HepG2 (cell line): Measurements from ENCODE around the gene RTEL1. TPM values are rescaled to one million over a fixed set of nuclear protein-coding genes. Genes with fewer than 3 reads are reported as not detected.

Experiments used
- CCDC6 ChIP-seq: sonication (generic); formaldehyde crosslinking; IDR thresholded peaks from 2 replicates; pipeline ENCODE4 v1.8.1; 2022; ENCODE audit warnings: mild to moderate bottlenecking, missing genetic modification reagents, moderate library complexity
- ELF1 ChIP-seq: sonication (generic); formaldehyde crosslinking; IDR thresholded peaks from 2 replicates; pipeline ENCODE4 v1.4.0; 2020; ENCODE audit warnings: missing genetic modification reagents
- HIVEP1 ChIP-seq: sonication (generic); formaldehyde crosslinking; IDR thresholded peaks from 2 replicates; pipeline ENCODE4 v1.4.0; 2020; ENCODE audit warnings: mild to moderate bottlenecking, missing genetic modification reagents
- KAT7 ChIP-seq: IDR thresholded peaks from 2 replicates; pipeline ENCODE4 v1.6.1; 2018; ENCODE audit warnings: borderline replicate concordance, missing compliant biosample characterization
- MED13 ChIP-seq: sonication (generic); formaldehyde crosslinking; IDR thresholded peaks from 2 replicates; pipeline ENCODE4 v1.5.0; 2020; ENCODE audit warnings: missing genetic modification reagents
- NFE2 ChIP-seq: sonication (generic); formaldehyde crosslinking; IDR thresholded peaks from 2 replicates; pipeline ENCODE4 v1.4.0; 2020; ENCODE audit warnings: missing genetic modification reagents
- NR2C2 ChIP-seq: sonication (generic); formaldehyde crosslinking; IDR thresholded peaks from 2 replicates; pipeline ENCODE4 v1.4.0; 2020; ENCODE audit warnings: missing genetic modification reagents, mild to moderate bottlenecking, moderate library complexity, borderline replicate concordance
- PHF21A ChIP-seq: sonication (generic); formaldehyde crosslinking; IDR thresholded peaks from 2 replicates; pipeline ENCODE4 v1.5.0; 2020; ENCODE audit warnings: mild to moderate bottlenecking, missing genetic modification reagents
- POLR2AphosphoS2 ChIP-seq: IDR thresholded peaks from 2 replicates; pipeline ENCODE4 v1.6.1; 2011; ENCODE audit warnings: low read depth, low read length, improper control_type of control experiment
- PPARG ChIP-seq: conservative IDR thresholded peaks from 2 replicates; pipeline ENCODE4 v1.6.1; 2016; ENCODE audit warnings: missing biosample characterization, missing genetic modification reagents
- SRSF9 ChIP-seq: fragments of 200-400 bp; formaldehyde crosslinking; IDR thresholded peaks from 2 replicates; pipeline ENCODE4 v1.6.1; 2018; ENCODE audit warnings: borderline replicate concordance, mild to moderate bottlenecking, low read depth, low read length; ENCODE audit not compliant: insufficient read depth, poor library complexity, severe bottlenecking
- ZNF3 ChIP-seq: IDR thresholded peaks from 2 replicates; pipeline ENCODE4 v1.7.0; 2017; ENCODE audit warnings: inconsistent platforms
- ZNF550 ChIP-seq: sonication (generic); formaldehyde crosslinking; IDR thresholded peaks from 2 replicates; pipeline ENCODE4 v1.4.0; 2020; ENCODE audit warnings: mild to moderate bottlenecking, missing genetic modification reagents, borderline replicate concordance
- ZNF616 ChIP-seq: sonication (generic); formaldehyde crosslinking; IDR thresholded peaks from 2 replicates; pipeline ENCODE4 v1.5.0; 2020; ENCODE audit warnings: low read depth, mild to moderate bottlenecking, missing genetic modification reagents
- polyA plus RNA-seq, 8 experiments: library from polyadenylated mRNA; depleted of rRNA in 3 of 8; stranded (reverse) in 7 of 8; unstranded in 1 of 8; fragments of >200 nt; fragmentation: Illumina TruSeq in 4 of 8; extraction: Trizol in 4 of 8; gene quantifications; 2 replicates each; pipeline versions ENCODE4 v1.2.1 to v1.2.3, GENCODE V29; 2011 to 2016; ENCODE audit warnings: low read depth in 4 of 8, missing spikeins in 1 of 8, mixed read lengths in 1 of 8; ENCODE audit not compliant: insufficient read depth in 1 of 8
- total RNA-seq, 5 experiments: library from RNA; depleted of rRNA; stranded (reverse); fragments of >200 nt; fragmentation: Illumina TruSeq; extraction: Trizol; gene quantifications; 2 replicates each; pipeline ENCODE4 v1.2.3, GENCODE V29; 2016; ENCODE audit warnings: low read depth in 1 of 5
- TF ChIP-seq, protein P1 (sequence below): sonication (generic); formaldehyde crosslinking; IDR thresholded peaks from 2 replicates; pipeline ENCODE4 v1.5.0; 2020; ENCODE audit warnings: missing genetic modification reagents
- TF ChIP-seq, protein P2 (sequence below), 2 experiments: sonication (generic) in 1 of 2; formaldehyde crosslinking in 1 of 2; IDR thresholded peaks; 2 replicates each; pipeline versions ENCODE4 v1.4.0 to v1.6.1; 2018 to 2020; ENCODE audit warnings: missing genetic modification reagents in 2 of 2, borderline replicate concordance in 1 of 2, low read depth in 1 of 2, mild to moderate bottlenecking in 1 of 2, missing biosample characterization in 1 of 2
- TF ChIP-seq, protein P3 (sequence below): sonication (generic); formaldehyde crosslinking; IDR thresholded peaks from 2 replicates; pipeline ENCODE4 v1.8.1; 2023; ENCODE audit warnings: mild to moderate bottlenecking, inconsistent platforms, moderate library complexity, missing genetic modification reagents, borderline replicate concordance
- TF ChIP-seq, protein P4 (sequence below): IDR thresholded peaks from 2 replicates; pipeline ENCODE4 v1.6.1; 2016; ENCODE audit warnings: missing biosample characterization, missing genetic modification reagents, low read depth
- TF ChIP-seq, protein P5 (sequence below): sonication (generic); formaldehyde crosslinking; IDR thresholded peaks from 2 replicates; pipeline ENCODE4 v1.5.1; 2020; ENCODE audit warnings: mild to moderate bottlenecking, missing genetic modification reagents, borderline replicate concordance

Gene RTEL1
- total and polyA plus RNA-seq, 2 of the 13 experiments (the other 11 are each of a cell fraction or from before 2014, with no cell fraction given), result 21.8 to 36.4 TPM

DNA sequence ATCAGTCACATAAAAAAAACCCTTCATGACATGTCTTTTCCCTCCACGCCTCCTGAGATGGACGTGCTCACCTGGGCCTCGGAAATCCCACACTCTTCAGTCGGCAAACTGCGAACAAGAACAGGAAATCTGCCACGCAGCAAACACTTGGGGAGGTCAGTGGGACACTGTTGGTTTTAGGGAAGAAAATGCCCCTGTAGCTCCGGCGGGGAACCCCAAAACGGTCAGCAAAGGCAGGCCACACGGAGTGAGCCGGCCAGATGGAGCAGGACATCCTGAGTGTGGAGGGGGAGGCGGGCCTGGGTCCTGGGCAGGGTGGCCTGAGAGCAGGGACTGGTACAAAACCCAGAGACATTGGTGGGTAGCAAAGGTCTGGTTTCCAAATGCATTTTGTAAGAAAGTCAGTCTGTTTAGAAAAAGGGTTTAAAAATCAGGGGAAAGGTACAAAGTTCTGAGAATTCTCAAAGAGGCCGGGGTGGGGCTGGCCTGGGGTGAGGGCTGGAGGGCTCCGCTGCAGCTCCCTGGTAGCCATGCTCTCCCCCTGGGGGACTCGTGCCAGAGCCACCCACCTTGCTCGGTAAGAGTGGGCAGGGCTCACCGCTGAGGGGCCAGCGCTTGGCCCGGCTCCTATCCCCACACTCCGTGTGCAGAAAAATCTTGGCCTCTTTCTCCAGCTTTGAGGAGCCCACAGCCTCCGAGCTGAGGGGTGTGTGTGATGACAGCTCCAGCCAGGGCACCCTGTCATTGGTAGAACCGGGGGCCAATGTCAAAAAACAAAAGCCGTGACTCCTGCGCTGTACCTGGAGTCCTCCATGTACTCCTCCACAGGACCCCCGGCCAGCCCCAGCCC lies 86.7 kb downstream of the RTEL1 start (continued):
- TF ChIP-seq, protein P1, sequence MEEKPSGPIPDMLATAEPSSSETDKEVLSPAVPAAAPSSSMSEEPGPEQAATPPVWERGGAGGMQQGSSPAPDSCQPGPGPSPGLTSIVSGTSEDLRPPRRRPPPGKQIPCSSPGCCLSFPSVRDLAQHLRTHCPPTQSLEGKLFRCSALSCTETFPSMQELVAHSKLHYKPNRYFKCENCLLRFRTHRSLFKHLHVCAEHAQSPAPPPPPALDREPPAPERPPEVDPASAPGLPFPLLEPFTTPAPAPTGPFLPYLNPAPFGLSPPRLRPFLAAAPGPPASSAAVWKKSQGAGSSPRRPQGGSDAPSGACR (CRISPR knock-in tag), result no peak
- TF ChIP-seq ZNF616 (CRISPR knock-in tag) (no peak), NFE2 (CRISPR knock-in tag) (no peak), ELF1 (CRISPR knock-in tag) (no peak), KAT7 (CRISPR knock-in tag) (no peak), PPARG (CRISPR knock-in tag) (no peak), CCDC6 (no peak), PHF21A (CRISPR knock-in tag) (no peak), HIVEP1 (CRISPR knock-in tag) (peak; percentile 66; the same call in 1 of the 2 replicates), ZNF550 (CRISPR knock-in tag) (no peak), POLR2AphosphoS2 (no peak; the same call in 1 of the 2 replicates), SRSF9 (no peak), MED13 (CRISPR knock-in tag) (no peak), NR2C2 (CRISPR knock-in tag) (0 out of 2 replicates have a peak, but pooled peaks have one; percentile 41), ZNF3 (CRISPR knock-in tag) (no peak)
- TF ChIP-seq, protein P2, sequence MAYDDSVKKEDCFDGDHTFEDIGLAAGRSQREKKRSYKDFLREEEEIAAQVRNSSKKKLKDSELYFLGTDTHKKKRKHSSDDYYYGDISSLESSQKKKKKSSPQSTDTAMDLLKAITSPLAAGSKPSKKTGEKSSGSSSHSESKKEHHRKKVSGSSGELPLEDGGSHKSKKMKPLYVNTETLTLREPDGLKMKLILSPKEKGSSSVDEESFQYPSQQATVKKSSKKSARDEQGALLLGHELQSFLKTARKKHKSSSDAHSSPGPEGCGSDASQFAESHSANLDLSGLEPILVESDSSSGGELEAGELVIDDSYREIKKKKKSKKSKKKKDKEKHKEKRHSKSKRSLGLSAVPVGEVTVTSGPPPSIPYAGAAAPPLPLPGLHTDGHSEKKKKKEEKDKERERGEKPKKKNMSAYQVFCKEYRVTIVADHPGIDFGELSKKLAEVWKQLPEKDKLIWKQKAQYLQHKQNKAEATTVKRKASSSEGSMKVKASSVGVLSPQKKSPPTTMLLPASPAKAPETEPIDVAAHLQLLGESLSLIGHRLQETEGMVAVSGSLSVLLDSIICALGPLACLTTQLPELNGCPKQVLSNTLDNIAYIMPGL (CRISPR knock-in tag; IDR thresholded peaks at IDR 0.05; ENCODE audit: borderline replicate concordance in 1 of 2, low read depth in 1 of 2), result no peak; a peak in 1 of 4 replicates
- TF ChIP-seq, protein P3, sequence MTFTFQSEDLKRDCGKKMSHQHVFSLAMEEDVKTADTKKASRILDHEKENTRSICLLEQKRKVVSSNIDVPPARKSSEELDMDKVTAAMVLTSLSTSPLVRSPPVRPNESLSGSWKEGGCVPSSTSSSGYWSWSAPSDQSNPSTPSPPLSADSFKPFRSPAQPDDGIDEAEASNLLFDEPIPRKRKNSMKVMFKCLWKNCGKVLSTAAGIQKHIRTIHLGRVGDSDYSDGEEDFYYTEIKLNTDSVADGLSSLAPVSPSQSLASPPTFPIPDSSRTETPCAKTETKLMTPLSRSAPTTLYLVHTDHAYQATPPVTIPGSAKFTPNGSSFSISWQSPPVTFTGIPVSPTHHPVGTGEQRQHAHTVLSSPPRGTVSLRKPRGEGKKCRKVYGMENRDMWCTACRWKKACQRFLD (CRISPR knock-in tag), result no peak
- TF ChIP-seq, protein P4, sequence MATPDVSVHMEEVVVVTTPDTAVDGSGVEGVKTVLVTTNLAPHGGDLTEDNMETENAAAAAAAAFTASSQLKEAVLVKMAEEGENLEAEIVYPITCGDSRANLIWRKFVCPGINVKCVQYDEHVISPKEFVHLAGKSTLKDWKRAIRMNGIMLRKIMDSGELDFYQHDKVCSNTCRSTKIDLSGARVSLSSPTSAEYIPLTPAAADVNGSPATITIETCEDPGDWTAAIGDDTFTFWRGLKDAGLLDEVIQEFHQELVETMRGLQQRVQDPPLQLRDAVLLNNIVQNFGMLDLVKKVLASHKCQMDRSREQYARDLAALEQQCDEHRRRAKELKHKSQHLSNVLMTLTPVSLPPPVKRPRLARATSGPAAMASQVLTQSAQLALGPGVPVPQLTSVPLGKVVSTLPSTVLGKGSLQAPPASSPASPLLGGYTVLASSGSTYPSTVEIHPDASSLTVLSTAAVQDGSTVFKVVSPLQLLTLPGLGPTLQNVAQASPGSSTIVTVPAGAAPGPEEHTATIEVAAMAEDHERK (CRISPR knock-in tag), result no peak
- TF ChIP-seq, protein P5, sequence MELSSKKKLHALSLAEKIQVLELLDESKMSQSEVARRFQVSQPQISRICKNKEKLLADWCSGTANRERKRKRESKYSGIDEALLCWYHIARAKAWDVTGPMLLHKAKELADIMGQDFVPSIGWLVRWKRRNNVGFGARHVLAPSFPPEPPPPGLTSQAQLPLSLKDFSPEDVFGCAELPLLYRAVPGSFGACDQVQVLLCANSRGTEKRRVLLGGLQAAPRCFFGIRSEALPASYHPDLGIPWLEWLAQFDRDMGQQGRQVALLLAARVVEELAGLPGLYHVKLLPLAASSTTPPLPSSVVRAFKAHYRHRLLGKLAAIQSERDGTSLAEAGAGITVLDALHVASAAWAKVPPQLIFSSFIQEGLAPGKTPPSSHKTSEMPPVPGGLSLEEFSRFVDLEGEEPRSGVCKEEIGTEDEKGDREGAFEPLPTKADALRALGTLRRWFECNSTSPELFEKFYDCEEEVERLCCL, result no peak
